Kidney (tissue), 14 donors: ENCODE results near the gene SLC50A1. TPM values are rescaled to one million over a fixed set of nuclear protein-coding genes. Genes with fewer than 3 reads are reported as not detected.
A peak's percentile ranks its signal among the peaks of the same experiment; 100 is the strongest.

Experiments
- DNase-seq, 5 donors: peaks; one replicate each; pipeline ENCODE4 v3.0.0-alpha.2; 2013 to 2020
- FAIRE-seq: peaks from 2 replicates; lab custom pipeline; 2012; peaks lifted over from hg19 to GRCh38; lab: Jason Lieb, UNC
- H3K27ac ChIP-seq, 2 donors: one replicate each; pipeline ENCODE4 v1.7.0; 2013; ENCODE audit warnings: low read depth in 2 of 2, low read length in 2 of 2, inconsistent platforms in 1 of 2
- H3K27me3 ChIP-seq: one replicate; pipeline ENCODE4 v1.7.1; 2013; ENCODE audit warnings: low read length, inconsistent platforms; ENCODE audit not compliant: control insufficient read depth, insufficient read depth
- H3K36me3 ChIP-seq, 3 donors: one replicate each; pipeline versions ENCODE4 v1.7.0 to v1.7.1; 2013; ENCODE audit warnings: low read length in 3 of 3, control low read depth in 1 of 3, inconsistent platforms in 1 of 3; ENCODE audit not compliant: insufficient read depth in 3 of 3, control insufficient read depth in 2 of 3
- H3K4me1 ChIP-seq, 3 donors: one replicate each; pipeline versions ENCODE4 v1.7.0 to v1.7.1; 2013; ENCODE audit warnings: low read length in 3 of 3, inconsistent platforms in 1 of 3, low read depth in 1 of 3; ENCODE audit not compliant: control insufficient read depth in 2 of 3, insufficient read depth in 2 of 3
- H3K4me3 ChIP-seq, 3 donors: one replicate each; pipeline versions ENCODE4 v1.7.0 to v1.8.1; 2013; ENCODE audit warnings: low read length in 3 of 3, control low read depth in 1 of 3, inconsistent platforms in 1 of 3
- H3K9ac ChIP-seq, 3 donors: one replicate each; pipeline versions ENCODE4 v1.7.0 to v1.7.1; 2013; ENCODE audit warnings: low read length in 3 of 3, control low read depth in 1 of 3, inconsistent platforms in 1 of 3
- H3K9me3 ChIP-seq, 3 donors: one replicate each; pipeline versions ENCODE4 v1.7.0 to v1.7.1; 2013; ENCODE audit warnings: low read length in 3 of 3, control low read depth in 1 of 3, inconsistent platforms in 1 of 3; ENCODE audit not compliant: control insufficient read depth in 2 of 3, insufficient read depth in 1 of 3
- CTCF ChIP-seq: IDR thresholded peaks from 3 replicates; pipeline ENCODE4 v1.5.1; 2012; ENCODE audit warnings: mild to moderate bottlenecking, moderate library complexity, borderline replicate concordance; ENCODE audit not compliant: insufficient read depth; ENCODE audit errors: extremely low read depth
- intact Hi-C: fragments of 100-400 bp; cut with DNase I; formaldehyde crosslinking; loops from one replicate; pipeline ENCODE4 v1.11.1; 2022
- polyA plus RNA-seq: library from polyadenylated mRNA; stranded (reverse); fragments of 350-450 nt; fragmentation: Illumina TruSeq; extraction: RNeasy Lipid Tissue Mini Kit (QIAGEN cat#74804); gene quantifications from one replicate; pipeline ENCODE4 v1.2.3, GENCODE V29; 2014; ENCODE audit warnings: low read depth, low replicate concordance; ENCODE audit not compliant: insufficient read depth
- total RNA-seq: library from RNA; stranded (reverse); fragmentation: NEBNext Ultra II Directional; extraction: Animal tissue kit (Norgen Biotek cat#: 25700); gene quantifications from one replicate; pipeline ENCODE4 v1.2.1, GENCODE V29; 2021
- donor health status: control.
- donor health status: control.
- donor health status: control.
- donor health status: control.
- donor health status: control.
- donor health status: DM: yes; HTN: yes; CAD: no.
- donor health status: Normal renal cell carcinoma (clear cell type).

The SLC50A1 gene
- total and polyA plus RNA-seq, 2 donors from 2014 or later = 34.8 to 61.8 TPM

- intact Hi-C loops = no loop called here
- FAIRE-seq = no peak
Observed at GRCh38 chr1:155099331-155099730, 36.3 kb upstream of the SLC50A1 start.

GRCh38 chr1:155103325-155103724 lies 32.3 kb upstream of the SLC50A1 start:
- no peak for DNase-seq

More at GRCh38 chr1:155099331-155099730, 36.3 kb upstream of the SLC50A1 start:
- no peaks in the 10 kb centered on the region for H3K9me3 ChIP-seq
- DNase-seq = no peak
- no peak overlapping the region for H3K4me3 ChIP-seq
- H3K4me1 ChIP-seq = no peaks in the 10 kb centered on the region
- H3K9ac ChIP-seq = no peak overlapping the region
- no peak for TF ChIP-seq CTCF
- no peak overlapping the region for H3K27ac ChIP-seq
- no peaks in the 10 kb centered on the region for H3K36me3 ChIP-seq
- H3K27me3 ChIP-seq = no peaks in the 10 kb centered on the region

DNA sequence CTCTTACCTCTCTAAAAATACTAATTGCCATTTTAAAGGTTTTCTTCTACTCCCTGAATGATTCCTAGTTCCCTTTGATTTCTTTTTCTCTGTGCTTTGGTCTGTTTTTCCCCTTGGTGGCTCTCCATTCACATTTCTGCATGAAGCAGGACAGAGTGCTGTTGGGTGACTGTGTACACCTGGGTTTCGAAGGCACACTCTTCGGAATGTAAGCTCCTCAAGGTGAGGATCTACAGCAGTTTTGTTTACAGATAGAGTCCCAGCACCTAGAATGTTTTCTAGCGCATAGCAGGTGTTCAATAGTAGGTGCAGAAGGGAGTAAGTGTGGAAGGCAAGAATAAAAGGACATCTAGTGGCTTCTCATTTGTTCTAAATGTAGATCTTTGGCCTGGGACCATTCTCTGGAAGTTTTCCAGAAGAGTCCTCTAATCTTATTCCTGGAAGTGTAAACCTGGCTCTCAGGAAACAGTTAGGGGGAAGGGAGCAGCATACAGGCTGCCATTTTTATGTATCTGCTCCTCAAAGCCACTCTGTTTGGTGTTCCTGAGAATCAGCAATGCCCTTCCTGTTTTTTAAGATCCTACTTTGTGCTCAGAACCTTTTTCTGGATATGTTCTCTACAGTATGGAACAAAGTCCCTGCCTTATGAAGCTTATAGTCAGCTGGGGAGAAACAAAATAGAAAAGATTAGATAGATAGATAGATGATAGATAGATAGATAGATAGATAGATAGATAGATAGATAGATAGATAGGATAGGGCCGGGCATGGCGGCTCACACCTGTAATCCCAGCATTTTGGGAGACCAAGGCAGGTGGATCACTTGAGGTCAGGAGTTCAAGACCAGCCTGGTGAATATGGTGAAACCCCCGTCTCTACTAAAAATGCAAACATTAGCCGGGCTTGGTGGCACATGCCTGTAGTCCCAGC lies 30.8 kb upstream of the SLC50A1 start:
- Histone ChIP-seq H3K4me3 (no peak overlapping the region), H3K9me3 (no peaks in the 10 kb centered on the region), H3K4me1 (peaks cover 0 to 7% (median 0%) of the 10 kb centered on the region in 3 donors), H3K9ac (no peak overlapping the region), H3K36me3 (no peaks in the 10 kb centered on the region), H3K27me3 (no peaks in the 10 kb centered on the region), H3K27ac (no peak overlapping the region)
- intact Hi-C loops = no loop called here
- peak in 1 of 5 donors; percentile 6 for DNase-seq
- FAIRE-seq = no peak
- TF ChIP-seq CTCF = no peak

More at GRCh38 chr1:155103325-155103724, 32.3 kb upstream of the SLC50A1 start:
- no peaks in the 10 kb centered on the region for H3K36me3 ChIP-seq
- no peak for TF ChIP-seq CTCF
- no peaks in the 10 kb centered on the region for H3K9me3 ChIP-seq
- no peak overlapping the region for H3K9ac ChIP-seq
- peaks cover 0 to 7% (median 0%) of the 10 kb centered on the region in 3 donors for H3K4me1 ChIP-seq
- no peak overlapping the region for H3K27ac ChIP-seq
- H3K4me3 ChIP-seq = no peak overlapping the region
- intact Hi-C loops = no loop called here
- no peaks in the 10 kb centered on the region for H3K27me3 ChIP-seq
- no peak for FAIRE-seq
